ENCODE data around the gene SEL1L3. TPM values are rescaled to one million over a fixed set of nuclear protein-coding genes. Genes with fewer than 3 reads are reported as not detected.
A peak's percentile ranks its signal among the peaks of the same experiment; 100 is the strongest.
"Not testable (repeated sequence)": the region's sequence is repeated elsewhere in the genome, so short reads cannot be mapped to it uniquely, and the experiment has no call there.

SEL1L3 gene
- total RNA-seq (56.0 and 56.3 TPM in 2 replicates), polyA plus RNA-seq (13.2 and 24.1 TPM in 2 replicates), polyA minus RNA-seq (ENCODE audit: low replicate concordance) (5.3 and 28.6 TPM in 2 replicates)
- polyA plus RNA-seq (2012) = 11.1 and 24.5 TPM in 2 replicates

DNA sequence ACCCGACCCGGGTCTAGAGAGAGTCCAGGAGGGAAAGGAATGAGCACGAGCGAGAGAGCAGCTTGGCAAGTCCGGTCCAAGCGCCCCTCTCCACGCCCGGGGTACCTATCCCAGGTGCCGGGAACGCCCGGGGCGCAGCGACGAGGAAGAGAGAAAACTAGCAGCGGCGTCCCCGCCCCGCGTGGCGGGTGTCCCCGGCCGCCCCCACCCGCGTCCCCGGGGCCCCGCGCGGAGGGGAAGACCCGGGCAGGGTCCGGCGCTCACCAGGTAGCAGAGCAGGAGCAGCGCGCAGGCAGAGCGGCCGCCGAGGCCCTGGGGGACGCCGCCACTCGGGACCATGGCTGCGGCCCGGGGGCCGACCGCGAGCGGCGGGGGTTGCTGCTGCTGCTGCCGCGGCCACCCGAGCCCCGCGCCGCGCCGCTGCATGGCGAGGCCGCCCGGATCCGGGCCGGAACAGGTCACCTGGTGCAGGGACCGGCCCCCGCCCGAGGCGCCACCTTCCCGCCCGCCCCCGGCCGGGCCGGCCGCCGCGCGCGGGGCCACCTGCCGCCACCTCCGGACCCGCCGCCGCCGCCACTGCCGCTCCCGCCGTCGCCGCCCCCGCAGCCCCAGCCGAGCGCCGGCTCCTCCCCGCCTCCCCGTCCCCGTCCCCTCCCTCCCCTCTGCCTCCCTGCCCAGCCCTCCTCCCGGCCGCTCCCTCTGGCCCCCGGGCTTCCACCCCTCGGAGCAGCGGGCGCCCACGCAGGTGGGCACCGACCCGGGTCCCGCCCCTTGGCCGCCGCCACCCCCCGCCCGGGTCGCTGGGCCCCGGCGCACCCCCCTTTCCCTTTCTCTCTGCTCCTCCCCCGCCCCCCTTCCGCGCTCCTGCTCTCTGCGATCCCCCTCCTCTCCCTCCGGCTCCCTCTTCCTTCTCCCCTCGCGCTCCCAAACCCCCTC is at the start of gene SEL1L3:
SEL1L3 (minus strand) TSS at position 578 of the 936 bp plus-strand sequence; CDS start at position 426, 152 bp downstream.
- H3K4me3 ChIP-seq (replicated peaks in 1 of 4; ENCODE audit: control extremely low read depth in 1 of 4, insufficient read depth in 1 of 4, low read depth in 3 of 4, low read length in 4 of 4) = peak within 1 kb of the TSS; percentile 19 to 82 (median 58)
- H3K36me3 ChIP-seq (ENCODE audit: control insufficient read depth, insufficient read depth, low read length) = no peaks in the 10 kb centered on the region
- no peaks in the 10 kb centered on the region for H3K4me1 ChIP-seq (ENCODE audit: control insufficient read depth, extremely low read depth, insufficient read depth, low read length)
- H3K9ac ChIP-seq (ENCODE audit: insufficient read depth, low read length) = peak within 1 kb of the TSS; percentile 17
- DNase-seq (ENCODE audit: low read depth in 2 of 2) = no peak
- no peaks in the 10 kb centered on the region for H4K20me1 ChIP-seq (ENCODE audit: control insufficient read depth, extremely low read depth, insufficient read depth, low read length)
- H3K27ac ChIP-seq (ENCODE audit: insufficient read depth, low read length) = no peak within 1 kb of the TSS
- TF ChIP-seq EZH2 (IDR thresholded peaks at IDR 0.05; ENCODE audit: low read length, missing control alignments) = no peak
- TF ChIP-seq, protein P1, sequence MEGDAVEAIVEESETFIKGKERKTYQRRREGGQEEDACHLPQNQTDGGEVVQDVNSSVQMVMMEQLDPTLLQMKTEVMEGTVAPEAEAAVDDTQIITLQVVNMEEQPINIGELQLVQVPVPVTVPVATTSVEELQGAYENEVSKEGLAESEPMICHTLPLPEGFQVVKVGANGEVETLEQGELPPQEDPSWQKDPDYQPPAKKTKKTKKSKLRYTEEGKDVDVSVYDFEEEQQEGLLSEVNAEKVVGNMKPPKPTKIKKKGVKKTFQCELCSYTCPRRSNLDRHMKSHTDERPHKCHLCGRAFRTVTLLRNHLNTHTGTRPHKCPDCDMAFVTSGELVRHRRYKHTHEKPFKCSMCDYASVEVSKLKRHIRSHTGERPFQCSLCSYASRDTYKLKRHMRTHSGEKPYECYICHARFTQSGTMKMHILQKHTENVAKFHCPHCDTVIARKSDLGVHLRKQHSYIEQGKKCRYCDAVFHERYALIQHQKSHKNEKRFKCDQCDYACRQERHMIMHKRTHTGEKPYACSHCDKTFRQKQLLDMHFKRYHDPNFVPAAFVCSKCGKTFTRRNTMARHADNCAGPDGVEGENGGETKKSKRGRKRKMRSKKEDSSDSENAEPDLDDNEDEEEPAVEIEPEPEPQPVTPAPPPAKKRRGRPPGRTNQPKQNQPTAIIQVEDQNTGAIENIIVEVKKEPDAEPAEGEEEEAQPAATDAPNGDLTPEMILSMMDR (conservative IDR thresholded peaks at IDR 0.05 in 1 of 2, IDR thresholded peaks at IDR 0.05 in 1 of 2; ENCODE audit: low read depth in 1 of 2, low read length in 2 of 2) = no peak
- H3K9me3 ChIP-seq (ENCODE audit: control insufficient read depth, insufficient read depth, low read depth, low read length) = no peaks in the 10 kb centered on the region
- H3K27me3 ChIP-seq (ENCODE audit: control insufficient read depth, insufficient read depth, low read length) = no peaks in the 10 kb centered on the region
- peak within 1 kb of the TSS; percentile 55 for H3K4me2 ChIP-seq (ENCODE audit: extremely low read depth, insufficient read depth, low read length)
- no peaks in the 10 kb centered on the region for H3K79me2 ChIP-seq (ENCODE audit: control insufficient read depth, insufficient read depth, low read length)
- H2AFZ ChIP-seq (ENCODE audit: low read length) = peak within 1 kb of the TSS; percentile 43

GRCh38 chr4:25911356-25911755 is 48.6 kb upstream of the SEL1L3 start:
- Histone ChIP-seq H2AFZ (ENCODE audit: low read length) (no peak overlapping the region), H3K9me3 (ENCODE audit: control insufficient read depth, insufficient read depth, low read depth, low read length) (no peaks in the 10 kb centered on the region), H4K20me1 (ENCODE audit: control insufficient read depth, extremely low read depth, insufficient read depth, low read length) (no peaks in the 10 kb centered on the region), H3K36me3 (ENCODE audit: control insufficient read depth, insufficient read depth, low read length) (no peaks in the 10 kb centered on the region), H3K4me3 (replicated peaks in 1 of 4; ENCODE audit: control extremely low read depth in 1 of 4, insufficient read depth in 1 of 4, low read depth in 3 of 4, low read length in 4 of 4) (no peak overlapping the region), H3K9ac (ENCODE audit: insufficient read depth, low read length) (no peak overlapping the region), H3K27ac (ENCODE audit: insufficient read depth, low read length) (no peak overlapping the region), H3K79me2 (ENCODE audit: control insufficient read depth, insufficient read depth, low read length) (no peaks in the 10 kb centered on the region), H3K27me3 (ENCODE audit: control insufficient read depth, insufficient read depth, low read length) (no peaks in the 10 kb centered on the region), H3K4me2 (ENCODE audit: extremely low read depth, insufficient read depth, low read length) (no peak overlapping the region), H3K4me1 (ENCODE audit: control insufficient read depth, extremely low read depth, insufficient read depth, low read length) (peaks cover 6% of the 10 kb centered on the region)
- no peak for TF ChIP-seq EZH2 (IDR thresholded peaks at IDR 0.05; ENCODE audit: low read length, missing control alignments)
- TF ChIP-seq, protein P1 (conservative IDR thresholded peaks at IDR 0.05 in 1 of 2, IDR thresholded peaks at IDR 0.05 in 1 of 2; ENCODE audit: low read depth in 1 of 2, low read length in 2 of 2) = no peak
- no peak for DNase-seq (ENCODE audit: low read depth in 2 of 2)

GRCh38 chr4:25908491-25908901 is 45.7 kb upstream of the SEL1L3 start:
- Histone ChIP-seq H3K9me3 (ENCODE audit: control insufficient read depth, insufficient read depth, low read depth, low read length) (no peaks in the 10 kb centered on the region), H3K79me2 (ENCODE audit: control insufficient read depth, insufficient read depth, low read length) (no peaks in the 10 kb centered on the region), H3K36me3 (ENCODE audit: control insufficient read depth, insufficient read depth, low read length) (no peaks in the 10 kb centered on the region), H3K27ac (ENCODE audit: insufficient read depth, low read length) (no peak overlapping the region), H2AFZ (ENCODE audit: low read length) (no peak overlapping the region), H3K9ac (ENCODE audit: insufficient read depth, low read length) (no peak overlapping the region), H3K4me1 (ENCODE audit: control insufficient read depth, extremely low read depth, insufficient read depth, low read length) (peaks cover 3% of the 10 kb centered on the region), H3K4me2 (ENCODE audit: extremely low read depth, insufficient read depth, low read length) (peak overlapping the region; percentile 55), H4K20me1 (ENCODE audit: control insufficient read depth, extremely low read depth, insufficient read depth, low read length) (no peaks in the 10 kb centered on the region), H3K27me3 (ENCODE audit: control insufficient read depth, insufficient read depth, low read length) (no peaks in the 10 kb centered on the region), H3K4me3 (replicated peaks in 1 of 4; ENCODE audit: control extremely low read depth in 1 of 4, insufficient read depth in 1 of 4, low read depth in 3 of 4, low read length in 4 of 4) (no peak overlapping the region)
- TF ChIP-seq EZH2 (IDR thresholded peaks at IDR 0.05; ENCODE audit: low read length, missing control alignments) = no peak
- TF ChIP-seq, protein P1 (conservative IDR thresholded peaks at IDR 0.05 in 1 of 2, IDR thresholded peaks at IDR 0.05 in 1 of 2; ENCODE audit: low read depth in 1 of 2, low read length in 2 of 2) = no peak
- DNase-seq (ENCODE audit: low read depth in 2 of 2) = peak; percentile 93 to 97

DNA sequence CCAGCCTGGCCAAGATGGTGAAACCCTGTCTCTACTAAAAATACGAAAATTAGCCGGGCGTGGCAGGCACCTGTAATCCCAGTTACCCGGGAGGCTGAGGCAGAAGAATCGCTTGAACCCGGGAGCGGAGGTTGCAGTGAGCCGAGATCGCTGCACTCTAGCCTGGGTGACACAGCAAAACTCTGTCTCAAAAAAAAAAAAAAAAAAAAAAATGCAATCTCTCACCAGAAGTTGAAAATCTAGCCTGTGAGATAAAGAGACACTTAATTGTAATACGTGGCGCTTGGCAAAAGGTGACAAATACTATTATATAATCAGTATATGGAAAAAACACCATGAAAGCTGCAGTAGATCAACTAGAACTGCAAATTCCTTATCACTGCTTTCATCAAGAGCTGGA is 43.3 kb upstream of the SEL1L3 start:
- H3K9me3 ChIP-seq (ENCODE audit: control insufficient read depth, insufficient read depth, low read depth, low read length); H3K36me3 ChIP-seq (ENCODE audit: control insufficient read depth, insufficient read depth, low read length); H3K9ac ChIP-seq (ENCODE audit: insufficient read depth, low read length); H3K4me2 ChIP-seq (ENCODE audit: extremely low read depth, insufficient read depth, low read length); H4K20me1 ChIP-seq (ENCODE audit: control insufficient read depth, extremely low read depth, insufficient read depth, low read length); H2AFZ ChIP-seq (ENCODE audit: low read length); DNase-seq (ENCODE audit: low read depth in 2 of 2); H3K4me1 ChIP-seq (ENCODE audit: control insufficient read depth, extremely low read depth, insufficient read depth, low read length); H3K4me3 ChIP-seq (replicated peaks in 1 of 4; ENCODE audit: control extremely low read depth in 1 of 4, insufficient read depth in 1 of 4, low read depth in 3 of 4, low read length in 4 of 4); H3K27me3 ChIP-seq (ENCODE audit: control insufficient read depth, insufficient read depth, low read length); H3K27ac ChIP-seq (ENCODE audit: insufficient read depth, low read length); H3K79me2 ChIP-seq (ENCODE audit: control insufficient read depth, insufficient read depth, low read length): not testable (repeated sequence)
